Skeletal muscle tissue (tissue), 4 donors: ENCODE measurements around the gene CRYAA. TPM values are rescaled to one million over a fixed set of nuclear protein-coding genes. Genes with fewer than 3 reads are reported as not detected.
"Not testable (repeated sequence)": the region's sequence is repeated elsewhere in the genome, so short reads cannot be mapped to it uniquely, and the experiment has no call there.

Experiments
- H3K27ac ChIP-seq: one replicate; pipeline ENCODE4 v1.7.0; 2013; ENCODE audit warnings: mild to moderate bottlenecking, low read depth, low read length, inconsistent platforms
- H3K27me3 ChIP-seq, 3 donors: one replicate each; pipeline ENCODE4 v1.7.0; 2013; ENCODE audit warnings: low read length in 3 of 3; ENCODE audit not compliant: control insufficient read depth in 3 of 3, insufficient read depth in 3 of 3
- H3K36me3 ChIP-seq, 3 donors: one replicate each; pipeline ENCODE4 v1.7.0; 2013; ENCODE audit warnings: low read length in 3 of 3; ENCODE audit not compliant: control insufficient read depth in 3 of 3, insufficient read depth in 3 of 3
- H3K4me1 ChIP-seq, 3 donors: one replicate each; pipeline ENCODE4 v1.7.0; 2013; ENCODE audit warnings: low read length in 3 of 3, mild to moderate bottlenecking in 3 of 3; ENCODE audit not compliant: control insufficient read depth in 3 of 3, insufficient read depth in 3 of 3
- H3K4me3 ChIP-seq, 3 donors: one replicate each; pipeline ENCODE4 v1.7.0; 2013; ENCODE audit warnings: low read length in 3 of 3
- H3K9ac ChIP-seq, 3 donors: one replicate each; pipeline ENCODE4 v1.7.0; 2013; ENCODE audit warnings: low read length in 3 of 3, mild to moderate bottlenecking in 3 of 3, moderate library complexity in 2 of 3, low read depth in 1 of 3
- H3K9me3 ChIP-seq, 3 donors: one replicate each; pipeline ENCODE4 v1.7.0; 2013; ENCODE audit warnings: low read length in 3 of 3; ENCODE audit not compliant: control insufficient read depth in 3 of 3
- total RNA-seq: library from RNA; depleted of rRNA; stranded (reverse); fragments of >200 nt; gene quantifications from one replicate; pipeline ENCODE4 v1.2.3, GENCODE V29; 2014
- donor health status: Osteomylitis.

Gene CRYAA
- total RNA-seq, result not detected

GRCh38 chr21:43168708-43169107, at the start of gene CRYAA:
Gene CRYAA, plus strand, starts transcription at chr21:43169008. Its CDS starts 92 bp downstream, at chr21:43169100.
- H3K27ac ChIP-seq, H3K4me1 ChIP-seq, H3K36me3 ChIP-seq, H3K9ac ChIP-seq, H3K4me3 ChIP-seq, H3K27me3 ChIP-seq, H3K9me3 ChIP-seq: not testable (repeated sequence)

GRCh38 chr21:43130094-43130493, 38.7 kb upstream of the CRYAA start:
- H3K27me3 ChIP-seq, H3K36me3 ChIP-seq, H3K9me3 ChIP-seq, H3K27ac ChIP-seq, H3K4me1 ChIP-seq, H3K9ac ChIP-seq, H3K4me3 ChIP-seq: not testable (repeated sequence)

- H3K36me3 ChIP-seq, H3K4me1 ChIP-seq, H3K4me3 ChIP-seq, H3K27ac ChIP-seq, H3K9me3 ChIP-seq, H3K27me3 ChIP-seq, H3K9ac ChIP-seq: not testable (repeated sequence)
Observed at GRCh38 chr21:43134520-43134919, 34.3 kb upstream of the CRYAA start.

GRCh38 chr21:43138944-43139343, 29.9 kb upstream of the CRYAA start:
- not testable (repeated sequence) for H3K4me1 ChIP-seq, H3K36me3 ChIP-seq, H3K27ac ChIP-seq, H3K4me3 ChIP-seq, H3K9me3 ChIP-seq, H3K9ac ChIP-seq, H3K27me3 ChIP-seq

GRCh38 chr21:43141407-43141806, 27.4 kb upstream of the CRYAA start:
- not testable (repeated sequence) for H3K27me3 ChIP-seq, H3K36me3 ChIP-seq, H3K9ac ChIP-seq, H3K27ac ChIP-seq, H3K4me1 ChIP-seq, H3K9me3 ChIP-seq, H3K4me3 ChIP-seq

- H3K36me3 ChIP-seq, H3K27ac ChIP-seq, H3K9me3 ChIP-seq, H3K4me1 ChIP-seq, H3K27me3 ChIP-seq, H3K9ac ChIP-seq, H3K4me3 ChIP-seq: not testable (repeated sequence)
Observed at GRCh38 chr21:43146637-43147036, 22.2 kb upstream of the CRYAA start.

- H3K9ac ChIP-seq, H3K4me1 ChIP-seq, H3K27ac ChIP-seq, H3K36me3 ChIP-seq, H3K4me3 ChIP-seq, H3K9me3 ChIP-seq, H3K27me3 ChIP-seq: not testable (repeated sequence)
Observed at GRCh38 chr21:43147999-43148398, 20.8 kb upstream of the CRYAA start.

GRCh38 chr21:43149344-43149743, 19.5 kb upstream of the CRYAA start:
- H3K4me3 ChIP-seq, H3K27me3 ChIP-seq, H3K27ac ChIP-seq, H3K4me1 ChIP-seq, H3K9me3 ChIP-seq, H3K36me3 ChIP-seq, H3K9ac ChIP-seq: not testable (repeated sequence)

GRCh38 chr21:43153601-43154000, 15.2 kb upstream of the CRYAA start:
- not testable (repeated sequence) for H3K4me3 ChIP-seq

GRCh38 chr21:43159279-43160175, 9.3 kb upstream of the CRYAA start:
- H3K4me3 ChIP-seq, H3K27me3 ChIP-seq, H3K4me1 ChIP-seq, H3K9ac ChIP-seq, H3K9me3 ChIP-seq, H3K27ac ChIP-seq, H3K36me3 ChIP-seq: not testable (repeated sequence)

More at GRCh38 chr21:43153601-43154000, 15.2 kb upstream of the CRYAA start:
- H3K9me3 ChIP-seq, H3K36me3 ChIP-seq, H3K27me3 ChIP-seq, H3K4me1 ChIP-seq, H3K27ac ChIP-seq, H3K9ac ChIP-seq: not testable (repeated sequence)
